Upper lobe of left lung (tissue), 6 donors: ENCODE data around the gene ABHD14A. TPM values are rescaled to one million over a fixed set of nuclear protein-coding genes. Genes with fewer than 3 reads are reported as not detected.

ENCODE experiments used
- ATAC-seq, 2 donors: fragments of 200-7000 bp; cut with Tn5 transposase; one replicate each; pipeline ENCODE4 v1.9.1; 2022; ENCODE audit warnings: mild to moderate bottlenecking in 2 of 2, moderate library complexity in 2 of 2; ENCODE audit not compliant: low FRiP score in 2 of 2
- DNase-seq, 2 donors: peaks; one replicate each; pipeline ENCODE4 v3.0.0-alpha.2; 2019 to 2020
- H3K27ac ChIP-seq, 4 donors: fragments of 200-600 bp; sonication (generic); one replicate each; pipeline ENCODE4 v1.5.1; 2016 to 2019
- H3K27me3 ChIP-seq, 4 donors: fragments of 200-600 bp; sonication (generic); one replicate each; pipeline ENCODE4 v1.5.1; 2017 to 2019
- H3K36me3 ChIP-seq, 4 donors: fragments of 200-600 bp; sonication (generic); one replicate each; pipeline ENCODE4 v1.5.1; 2016 to 2019
- H3K4me1 ChIP-seq, 4 donors: fragments of 200-600 bp; sonication (generic); one replicate each; pipeline ENCODE4 v1.5.1; 2018 to 2019
- H3K4me3 ChIP-seq, 4 donors: fragments of 200-600 bp; sonication (generic); one replicate each; pipeline ENCODE4 v1.5.1; 2017 to 2019; ENCODE audit warnings: mild to moderate bottlenecking in 2 of 4, moderate library complexity in 1 of 4
- H3K9me3 ChIP-seq, 4 donors: fragments of 200-600 bp; sonication (generic); one replicate each; pipeline ENCODE4 v1.5.1; 2018 to 2019
- CTCF ChIP-seq, 6 experiments: fragments of 450-650 bp in 4 of 6; fragments of 200-600 bp in 2 of 6; sonication (generic) in 2 of 6; IDR thresholded peaks; one replicate each; pipeline ENCODE4 v1.5.1; 2016 to 2019; ENCODE audit warnings: antibody characterized with exemption in 6 of 6
- EP300 ChIP-seq, 4 donors: sonication (generic); formaldehyde crosslinking; IDR thresholded peaks; one replicate each; pipeline ENCODE4 v1.5.1; 2017; ENCODE audit warnings: antibody characterized with exemption in 4 of 4, control low read depth in 2 of 4
- POLR2A ChIP-seq, 4 donors: fragments of 450-650 bp; IDR thresholded peaks; one replicate each; pipeline ENCODE4 v1.5.1; 2016 to 2017; ENCODE audit warnings: antibody characterized with exemption in 4 of 4, mild to moderate bottlenecking in 2 of 4
- POLR2AphosphoS5 ChIP-seq, 2 donors: sonication (generic); formaldehyde crosslinking; IDR thresholded peaks; one replicate each; pipeline ENCODE4 v1.5.1; 2017; ENCODE audit warnings: antibody characterized with exemption in 2 of 2
- WGBS, 2 donors: methylation state at CpG; one replicate each; pipeline ENCODE4 v1.1.5; 2017 to 2018; 5-methylcytosine and 5-hydroxymethylcytosine counted together
- total RNA-seq, 6 donors: library from RNA; depleted of rRNA in 4 of 6; stranded (reverse); fragments of >200 nt in 4 of 6; gene quantifications; one replicate each; pipeline versions ENCODE4 v1.1.0 to v1.2.1, GENCODE V29; 2016 to 2021
- donor health status: DM: no; HTN: no; CAD: no; lungs with moderate emphysema.
- donor health status: DM: no; HTN: yes; CAD: no; lungs with severe emphysema.

ABHD14A gene
- total RNA-seq, 6 donors from 2014 or later: 15.7 to 44.5 (median 26.3) TPM

- peak in 1 of 2 donors; percentile 4 for DNase-seq
- Histone ChIP-seq H3K9me3 (no peaks in the 10 kb centered on the region), H3K36me3 (peaks cover 36 to 66% (median 58%) of the 10 kb centered on the region in 4 donors), H3K27me3 (no peaks in the 10 kb centered on the region), H3K4me3 (no peak overlapping the region), H3K27ac (no peak overlapping the region), H3K4me1 (peaks cover 13 to 21% (median 18%) of the 10 kb centered on the region in 4 donors)
- WGBS, 2 donors: 90% methylated on average over 6 to 9 of the region's 9 CpGs
- no peak for ATAC-seq
- TF ChIP-seq EP300 (IDR thresholded peaks at IDR 0.05): no peak
- no peak for TF ChIP-seq POLR2A (IDR thresholded peaks at IDR 0.05)
- TF ChIP-seq CTCF (IDR thresholded peaks at IDR 0.05): no peak
- no peak for TF ChIP-seq POLR2AphosphoS5 (IDR thresholded peaks at IDR 0.05)
These were observed 37.9 kb upstream of the ABHD14A start for GRCh38 chr3:51937014-51937413.

- TF ChIP-seq POLR2AphosphoS5 (IDR thresholded peaks at IDR 0.05): no peak
- TF ChIP-seq POLR2A (IDR thresholded peaks at IDR 0.05): no peak
- no peak for TF ChIP-seq EP300 (IDR thresholded peaks at IDR 0.05)
- no peak for TF ChIP-seq CTCF (IDR thresholded peaks at IDR 0.05)
- H3K9me3 ChIP-seq: no peaks in the 10 kb centered on the region
- no peaks in the 10 kb centered on the region for H3K27me3 ChIP-seq
- no peak overlapping the region for H3K4me3 ChIP-seq
- ATAC-seq: no peak
- peaks cover 36 to 61% (median 54%) of the 10 kb centered on the region in 4 donors for H3K36me3 ChIP-seq
- 94% methylated on average over 13 of the region's 13 CpGs for WGBS, 2 donors
- H3K27ac ChIP-seq: no peak overlapping the region
- peaks cover 20 to 28% (median 24%) of the 10 kb centered on the region in 4 donors for H3K4me1 ChIP-seq
- peak in 1 of 2 donors; percentile 17 for DNase-seq
These were observed 37.0 kb upstream of the ABHD14A start for GRCh38 chr3:51937611-51938450.

- 88 to 96% methylated on average over 7 to 9 of the region's 9 CpGs for WGBS, 2 donors
- Histone ChIP-seq H3K27me3 (no peaks in the 10 kb centered on the region), H3K4me3 (no peak overlapping the region), H3K4me1 (peaks cover 28 to 36% (median 31%) of the 10 kb centered on the region in 4 donors), H3K27ac (no peak overlapping the region), H3K36me3 (peaks cover 29 to 50% (median 43%) of the 10 kb centered on the region in 4 donors), H3K9me3 (no peaks in the 10 kb centered on the region)
- ATAC-seq: no peak
- no peak for TF ChIP-seq POLR2AphosphoS5 (IDR thresholded peaks at IDR 0.05)
- TF ChIP-seq POLR2A (IDR thresholded peaks at IDR 0.05): no peak
- TF ChIP-seq CTCF (IDR thresholded peaks at IDR 0.05): no peak
- no peak for TF ChIP-seq EP300 (IDR thresholded peaks at IDR 0.05)
- peak in 1 of 2 donors; percentile 7 for DNase-seq
These were observed 36.0 kb upstream of the ABHD14A start for GRCh38 chr3:51938780-51939425.

GRCh38 chr3:51940648-51941462, 34.0 kb upstream of the ABHD14A start:
- H3K4me1 ChIP-seq: peaks cover 28 to 36% (median 31%) of the 10 kb centered on the region in 4 donors
- TF ChIP-seq POLR2A (IDR thresholded peaks at IDR 0.05) (no peak), POLR2AphosphoS5 (IDR thresholded peaks at IDR 0.05) (no peak), CTCF (IDR thresholded peaks at IDR 0.05) (no peak), EP300 (IDR thresholded peaks at IDR 0.05) (no peak)
- H3K27me3 ChIP-seq: no peaks in the 10 kb centered on the region
- ATAC-seq: no peak
- H3K27ac ChIP-seq: peak overlapping the region; percentile 41 to 77 (median 74)
- 35 to 37% methylated on average over 11 to 13 of the region's 13 CpGs for WGBS, 2 donors
- H3K4me3 ChIP-seq: peak overlapping the region; percentile 61 to 91 (median 79)
- no peaks in the 10 kb centered on the region for H3K9me3 ChIP-seq
- peaks cover 18 to 42% (median 23%) of the 10 kb centered on the region in 4 donors for H3K36me3 ChIP-seq
- DNase-seq: peak in 1 of 2 donors; percentile 22
